Measurements from ENCODE around the gene TESK1.

The TESK1 gene

GRCh38 chr9:35604578-35605350, at the start of gene TESK1:
TSS of gene TESK1 (plus strand) at chr9:35605262. CDS start at chr9:35605620, 358 bp downstream.
- peak within 1 kb of the TSS; percentile 80 for H3K4me3 ChIP-seq (ENCODE audit: low read depth, low read length)
- no peak for TF ChIP-seq CTCF (IDR thresholded peaks at IDR 0.05; ENCODE audit: borderline replicate concordance, insufficient read depth, low read depth, low read length)

GRCh38 chr9:35555881-35556280, 49.2 kb upstream of the TESK1 start:
- TF ChIP-seq CTCF (IDR thresholded peaks at IDR 0.05; ENCODE audit: borderline replicate concordance, insufficient read depth, low read depth, low read length): no peak
- H3K4me3 ChIP-seq (ENCODE audit: low read depth, low read length): no peak overlapping the region

GRCh38 chr9:35556776-35557175, 48.3 kb upstream of the TESK1 start:
- no peak for TF ChIP-seq CTCF (IDR thresholded peaks at IDR 0.05; ENCODE audit: borderline replicate concordance, insufficient read depth, low read depth, low read length)
- no peak overlapping the region for H3K4me3 ChIP-seq (ENCODE audit: low read depth, low read length)

- H3K4me3 ChIP-seq (ENCODE audit: low read depth, low read length): no peak overlapping the region
- no peak for TF ChIP-seq CTCF (IDR thresholded peaks at IDR 0.05; ENCODE audit: borderline replicate concordance, insufficient read depth, low read depth, low read length)
Measured at GRCh38 chr9:35557320-35557719, 47.7 kb upstream of the TESK1 start.

GRCh38 chr9:35558185-35558584, 46.9 kb upstream of the TESK1 start:
- TF ChIP-seq CTCF (IDR thresholded peaks at IDR 0.05; ENCODE audit: borderline replicate concordance, insufficient read depth, low read depth, low read length): no peak
- no peak overlapping the region for H3K4me3 ChIP-seq (ENCODE audit: low read depth, low read length)

GRCh38 chr9:35559792-35560530, 45.1 kb upstream of the TESK1 start:
- no peak for TF ChIP-seq CTCF (IDR thresholded peaks at IDR 0.05; ENCODE audit: borderline replicate concordance, insufficient read depth, low read depth, low read length)
- H3K4me3 ChIP-seq (ENCODE audit: low read depth, low read length): no peak overlapping the region

All from GM12875 (cell line).